Lung microvascular endothelial cell (primary cell): ENCODE results near the gene SNX9. TPM values are rescaled to one million over a fixed set of nuclear protein-coding genes. Genes with fewer than 3 reads are reported as not detected.
"Not testable (repeated sequence)": the region's sequence is repeated elsewhere in the genome, so short reads cannot be mapped to it uniquely, and the experiment has no call there.

Experiments
- DNase-seq, 2 donors: peaks; one replicate each; pipeline versions ENCODE4 v3.0.0 to v3.0.0-alpha.2; 2010; ENCODE audit warnings: low read depth in 2 of 2
- total RNA-seq: library from RNA; depleted of rRNA; stranded (reverse); fragments of >200 nt; gene quantifications from 2 replicates; pipeline ENCODE4 v1.2.1, GENCODE V29; 2014

Gene SNX9
- total RNA-seq, 1 donor from 2014 or later, result 50.8 TPM

GRCh38 chr6:157951828-157952227, 128.8 kb downstream of the SNX9 start:
- DNase-seq, result no peak

- peak; percentile 27 to 59 for DNase-seq
Measured at GRCh38 chr6:157952861-157953351, 129.9 kb downstream of the SNX9 start.

GRCh38 chr6:157953580-157954091, 130.6 kb downstream of the SNX9 start:
- DNase-seq, result peak; percentile 16 to 59

- peak; percentile 36 to 65 for DNase-seq
Measured at GRCh38 chr6:157954150-157955117, 131.4 kb downstream of the SNX9 start.

- DNase-seq, result no peak
Measured at GRCh38 chr6:157955675-157956074, 132.6 kb downstream of the SNX9 start.

- DNase-seq, result no peak
Measured at GRCh38 chr6:157956171-157956730, 133.2 kb downstream of the SNX9 start.

GRCh38 chr6:157959451-157960227, 136.6 kb downstream of the SNX9 start:
- no peak for DNase-seq

GRCh38 chr6:157961153-157961831, 138.2 kb downstream of the SNX9 start:
- DNase-seq, result no peak

GRCh38 chr6:157961832-157962575, 139.0 kb downstream of the SNX9 start:
- no peak for DNase-seq

- peak in 1 of 2 donors; percentile 67 for DNase-seq
Measured at GRCh38 chr6:157962601-157963302, 139.7 kb downstream of the SNX9 start.

GRCh38 chr6:157964100-157964499, 141.1 kb downstream of the SNX9 start:
- no peak for DNase-seq

GRCh38 chr6:157965387-157965786, 142.3 kb downstream of the SNX9 start:
- no peak for DNase-seq

- DNase-seq, result no peak
Measured at GRCh38 chr6:157966589-157966977, 143.5 kb downstream of the SNX9 start.

GRCh38 chr6:157967020-157967419, 144.0 kb downstream of the SNX9 start:
- DNase-seq, result no peak

GRCh38 chr6:157967486-157967885, 144.4 kb downstream of the SNX9 start:
- DNase-seq, result no peak

- DNase-seq, result not testable (repeated sequence)
Measured at GRCh38 chr6:157972177-157972576, 149.1 kb downstream of the SNX9 start.

GRCh38 chr6:157974341-157974894, 151.4 kb downstream of the SNX9 start:
- no peak for DNase-seq

- DNase-seq, result no peak
Measured at GRCh38 chr6:157974967-157975366, 151.9 kb downstream of the SNX9 start.

GRCh38 chr6:157975456-157975855, 152.4 kb downstream of the SNX9 start:
- no peak for DNase-seq
